ENCODE results near the gene TUG1.

Gene TUG1

GRCh38 chr22:31022516-31022915, 53.5 kb downstream of the TUG1 start:
- FAIRE-seq = no peak
- TF ChIP-seq SPI1 (IDR thresholded peaks at IDR 0.05; ENCODE audit: low read depth, low read length) (no peak), POU2F2 (IDR thresholded peaks at IDR 0.05; ENCODE audit: low read depth, low read length) (no peak), POLR2A (IDR thresholded peaks at IDR 0.05; ENCODE audit: low read depth, low read length) (no peak), PAX5 (IDR thresholded peaks at IDR 0.05; ENCODE audit: insufficient read depth, low read length, severe bottlenecking) (no peak), POLR2AphosphoS5 (IDR thresholded peaks at IDR 0.05; ENCODE audit: low read depth, low read length) (no peak), TAF1 (IDR thresholded peaks at IDR 0.05; ENCODE audit: low read depth, low read length) (no peak)
- no peak for DNase-seq (ENCODE audit: insufficient read length, low spot score)

Measured in GM12891 (cell line).